Hepatocyte (in vitro differentiated cells): ENCODE measurements around the gene FRS2. TPM values are rescaled to one million over a fixed set of nuclear protein-coding genes. Genes with fewer than 3 reads are reported as not detected.

Source experiments
- DNase-seq: peaks from one replicate; pipeline ENCODE4 v3.0.0-alpha.2; 2016; ENCODE audit warnings: low spot score
- H2AFZ ChIP-seq: fragments of 200-600 bp; sonication (generic); 2 replicates; pipeline ENCODE4 v1.6.0; 2016; ENCODE audit warnings: antibody characterized with exemption, mild to moderate bottlenecking
- H3K27ac ChIP-seq: fragments of 200-600 bp; sonication (generic); 2 replicates; pipeline ENCODE4 v1.5.1; 2016; ENCODE audit warnings: mild to moderate bottlenecking
- H3K27me3 ChIP-seq: fragments of 200-600 bp; sonication (generic); 2 replicates; pipeline ENCODE4 v1.6.1; 2016
- H3K36me3 ChIP-seq: fragments of 200-600 bp; sonication (generic); replicated peaks from 2 replicates; pipeline ENCODE4 v1.5.1; 2016; ENCODE audit warnings: low read depth; ENCODE audit not compliant: insufficient read depth
- H3K4me1 ChIP-seq: fragments of 200-600 bp; sonication (generic); 2 replicates; pipeline ENCODE4 v1.5.1; 2016; ENCODE audit warnings: mild to moderate bottlenecking, moderate library complexity; ENCODE audit not compliant: insufficient read depth
- H3K4me2 ChIP-seq: fragments of 200-600 bp; sonication (generic); 2 replicates; pipeline ENCODE4 v1.6.0; 2016
- H3K4me3 ChIP-seq: fragments of 200-600 bp; sonication (generic); 2 replicates; pipeline ENCODE4 v1.5.1; 2016; ENCODE audit warnings: mild to moderate bottlenecking
- H3K79me2 ChIP-seq: fragments of 200-600 bp; sonication (generic); 2 replicates; pipeline ENCODE4 v1.6.0; 2017; ENCODE audit warnings: mild to moderate bottlenecking
- H3K9me2 ChIP-seq: fragments of 200-600 bp; sonication (generic); replicated peaks from 2 replicates; pipeline ENCODE4 v1.6.0; 2017; ENCODE audit warnings: mild to moderate bottlenecking; ENCODE audit not compliant: insufficient read depth
- H3K9me3 ChIP-seq: fragments of 200-600 bp; sonication (generic); 2 replicates; pipeline ENCODE4 v1.5.1; 2016; ENCODE audit warnings: low read depth, mild to moderate bottlenecking
- H4K20me1 ChIP-seq: fragments of 200-600 bp; sonication (generic); 2 replicates; pipeline ENCODE4 v1.6.0; 2016; ENCODE audit warnings: mild to moderate bottlenecking; ENCODE audit not compliant: insufficient read depth, poor library complexity, severe bottlenecking
- CTCF ChIP-seq: fragments of 200-600 bp; sonication (generic); IDR thresholded peaks from 2 replicates; pipeline ENCODE4 v1.5.1; 2016; ENCODE audit warnings: antibody characterized with exemption, mild to moderate bottlenecking; ENCODE audit not compliant: poor library complexity
- EZH2 ChIP-seq: fragments of 200-600 bp; sonication (generic); IDR thresholded peaks from 2 replicates; pipeline ENCODE4 v1.6.1; 2016; ENCODE audit warnings: antibody characterized with exemption, mild to moderate bottlenecking, borderline replicate concordance
- EZH2phosphoT487 ChIP-seq: fragments of 200-600 bp; sonication (generic); IDR thresholded peaks from one replicate; pipeline ENCODE4 v1.6.1; 2018; ENCODE audit warnings: antibody characterized with exemption, mild to moderate bottlenecking, low read depth, moderate library complexity; ENCODE audit not compliant: unreplicated experiment, severe bottlenecking
- WGBS: methylation state at CpG from one replicate; pipeline ENCODE4 v1.1.6; 2016; ENCODE audit warnings: low lambda C conversion rate; ENCODE audit errors: missing lambda C conversion rate; 5-methylcytosine and 5-hydroxymethylcytosine counted together
- polyA plus RNA-seq: library from polyadenylated mRNA; unstranded; fragments of >200 nt; fragmentation: Nextera tagmentation; extraction: Ambion mirVana; gene quantifications from 2 replicates; pipeline ENCODE4 v1.2.1, GENCODE V29; 2016
- total RNA-seq: library from RNA; depleted of rRNA; stranded (reverse); fragments of >200 nt; gene quantifications from 2 replicates; pipeline ENCODE4 v1.2.3, GENCODE V29; 2014

The FRS2 gene
- total and polyA plus RNA-seq, 2 experiments from 2014 or later: 14.7 to 76.4 TPM

GRCh38 chr12:69502345-69503081, 32.3 kb downstream of the FRS2 start:
- peaks cover 61% of the 10 kb centered on the region for H4K20me1 ChIP-seq
- TF ChIP-seq EZH2 (no peak), EZH2phosphoT487 (no peak), CTCF (no peak)
- no peaks in the 10 kb centered on the region for H3K36me3 ChIP-seq

GRCh38 chr12:69508091-69508490, 37.9 kb downstream of the FRS2 start:
- Histone ChIP-seq H3K27me3 (no peaks in the 10 kb centered on the region), H3K4me3 (no peak overlapping the region), H3K79me2 (peaks cover 100% of the 10 kb centered on the region), H3K36me3 (no peaks in the 10 kb centered on the region), H3K4me1 (peaks cover 10% of the 10 kb centered on the region), H3K9me2 (no peaks in the 10 kb centered on the region), H3K4me2 (no peak overlapping the region), H4K20me1 (peaks cover 67% of the 10 kb centered on the region), H3K27ac (no peak overlapping the region), H3K9me3 (no peaks in the 10 kb centered on the region), H2AFZ (no peak overlapping the region)
- TF ChIP-seq CTCF: no peak
- no peak for TF ChIP-seq EZH2
- TF ChIP-seq EZH2phosphoT487: no peak
- 86% methylated on average over 1 of the region's 1 CpG for WGBS
- DNase-seq: no peak

More at GRCh38 chr12:69502345-69503081, 32.3 kb downstream of the FRS2 start:
- H3K27me3 ChIP-seq: no peaks in the 10 kb centered on the region
- H3K27ac ChIP-seq: no peak overlapping the region
- H3K79me2 ChIP-seq: peaks cover 100% of the 10 kb centered on the region
- WGBS: 91% methylated on average over 8 of the region's 8 CpGs
- no peaks in the 10 kb centered on the region for H3K4me1 ChIP-seq
- no peak for DNase-seq
- no peaks in the 10 kb centered on the region for H3K9me3 ChIP-seq
- H3K4me2 ChIP-seq: no peak overlapping the region
- no peak overlapping the region for H2AFZ ChIP-seq
- H3K4me3 ChIP-seq: no peak overlapping the region
- H3K9me2 ChIP-seq: no peaks in the 10 kb centered on the region

GRCh38 chr12:69508621-69509020, 38.4 kb downstream of the FRS2 start:
- no peak overlapping the region for H3K27ac ChIP-seq
- H3K4me1 ChIP-seq: peaks cover 14% of the 10 kb centered on the region
- H3K79me2 ChIP-seq: peaks cover 100% of the 10 kb centered on the region
- no peaks in the 10 kb centered on the region for H3K9me3 ChIP-seq
- no peak overlapping the region for H3K4me2 ChIP-seq
- WGBS: 93% methylated on average over 1 of the region's 1 CpG
- no peak overlapping the region for H2AFZ ChIP-seq
- TF ChIP-seq EZH2: no peak
- no peak for TF ChIP-seq EZH2phosphoT487
- TF ChIP-seq CTCF: no peak
- H3K27me3 ChIP-seq: no peaks in the 10 kb centered on the region
- peaks cover 65% of the 10 kb centered on the region for H4K20me1 ChIP-seq
- no peaks in the 10 kb centered on the region for H3K9me2 ChIP-seq
- no peaks in the 10 kb centered on the region for H3K36me3 ChIP-seq
- no peak overlapping the region for H3K4me3 ChIP-seq
- DNase-seq: no peak
